ENCODE data around the gene SOWAHA.

The SOWAHA gene

GRCh38 chr5:132812781-132813598 is at the start of gene SOWAHA:
Gene SOWAHA, plus strand, starts transcription at chr5:132813302. Its CDS starts 320 bp downstream, at chr5:132813622.
- DNase-seq: no peak

- no peak for DNase-seq
Observed at GRCh38 chr5:132764051-132764450, 49.1 kb upstream of the SOWAHA start.

- no peak for DNase-seq
Observed at GRCh38 chr5:132764671-132765238, 48.3 kb upstream of the SOWAHA start.

GRCh38 chr5:132765311-132766019 is 47.6 kb upstream of the SOWAHA start:
- no peak for DNase-seq

GRCh38 chr5:132766020-132766805 is 46.9 kb upstream of the SOWAHA start:
- DNase-seq: no peak

- no peak for DNase-seq
Observed at GRCh38 chr5:132766806-132767055, 46.4 kb upstream of the SOWAHA start.

- DNase-seq: no peak
Observed at GRCh38 chr5:132767150-132767549, 46.0 kb upstream of the SOWAHA start.

GRCh38 chr5:132768485-132768868 is 44.6 kb upstream of the SOWAHA start:
- no peak for DNase-seq

- no peak for DNase-seq
Observed at GRCh38 chr5:132770476-132771159, 42.5 kb upstream of the SOWAHA start.

- no peak for DNase-seq
Observed at GRCh38 chr5:132771503-132771998, 41.6 kb upstream of the SOWAHA start.

GRCh38 chr5:132772291-132773070 is 40.6 kb upstream of the SOWAHA start:
- no peak for DNase-seq

GRCh38 chr5:132773114-132773513 is 40.0 kb upstream of the SOWAHA start:
- DNase-seq: no peak

GRCh38 chr5:132773601-132774355 is 39.3 kb upstream of the SOWAHA start:
- DNase-seq: no peak

- DNase-seq: no peak
Observed at GRCh38 chr5:132774406-132774805, 38.7 kb upstream of the SOWAHA start.

- no peak for DNase-seq
Observed at GRCh38 chr5:132774896-132775295, 38.2 kb upstream of the SOWAHA start.

- DNase-seq: no peak
Observed at GRCh38 chr5:132775476-132775961, 37.6 kb upstream of the SOWAHA start.

- peak in 1 of 2 donors; percentile 7 for DNase-seq
Observed at GRCh38 chr5:132776131-132776937, 36.8 kb upstream of the SOWAHA start.

GRCh38 chr5:132776938-132777208 is 36.2 kb upstream of the SOWAHA start:
- DNase-seq: no peak

GRCh38 chr5:132777209-132778069 is 35.7 kb upstream of the SOWAHA start, which contains the start of gene SEPTIN8:
Gene SEPTIN8, minus strand, starts transcription at chr5:132777239. Its CDS starts 102 bp downstream, at chr5:132777137.
- peak; percentile 24 to 31 for DNase-seq

Data from stimulated activated CD4-positive, alpha-beta T cell treated with anti-CD3 and anti-CD28 coated beads, Interleukin-2, amount 100 ng/mL, for 48 hours (primary cell).